GM21619 (cell line): ENCODE results near the gene FRS3.
"Not testable (repeated sequence)": the region's sequence is repeated elsewhere in the genome, so short reads cannot be mapped to it uniquely, and the experiment has no call there.

ENCODE experiments used
- ATAC-seq: cut with Tn5 transposase; IDR thresholded peaks from one replicate; pipeline ENCODE4 v1.9.1; 2021; ENCODE audit not compliant: unreplicated experiment

The FRS3 gene

DNA sequence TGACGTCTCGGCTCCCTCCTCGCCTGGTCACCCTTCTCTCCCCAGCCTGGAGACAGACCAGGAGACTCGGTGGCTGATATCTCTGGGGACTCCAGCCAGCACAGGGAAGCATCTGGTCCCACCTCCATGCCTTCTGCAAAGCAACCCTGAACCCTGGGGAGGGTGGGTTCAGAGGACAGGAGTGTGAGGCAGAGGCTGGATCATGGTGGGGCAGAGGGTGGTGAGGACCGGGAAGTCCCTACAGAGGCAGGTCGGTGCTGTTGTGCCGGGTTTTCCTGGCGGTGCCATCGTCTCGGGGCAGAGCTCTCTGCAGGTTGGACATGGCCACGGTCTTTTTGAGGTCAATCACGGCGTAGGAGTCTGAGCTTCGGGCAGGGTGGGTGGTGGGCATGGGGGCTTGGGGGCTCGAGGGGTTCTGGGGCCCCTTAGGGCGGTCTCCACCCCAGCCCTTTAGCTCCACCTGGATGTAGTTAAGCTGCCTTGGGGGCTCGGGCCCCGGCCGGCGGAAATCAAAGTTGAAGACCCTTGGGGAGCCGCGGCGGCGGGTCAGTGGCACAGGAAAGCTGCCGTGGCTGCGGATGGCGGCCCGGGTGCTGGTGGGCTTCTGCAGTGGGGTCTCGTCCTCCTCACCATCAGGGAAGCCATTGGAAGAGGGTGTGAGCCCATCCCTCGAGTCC lies 9.2 kb downstream of the FRS3 start:
- ATAC-seq, result no peak

DNA sequence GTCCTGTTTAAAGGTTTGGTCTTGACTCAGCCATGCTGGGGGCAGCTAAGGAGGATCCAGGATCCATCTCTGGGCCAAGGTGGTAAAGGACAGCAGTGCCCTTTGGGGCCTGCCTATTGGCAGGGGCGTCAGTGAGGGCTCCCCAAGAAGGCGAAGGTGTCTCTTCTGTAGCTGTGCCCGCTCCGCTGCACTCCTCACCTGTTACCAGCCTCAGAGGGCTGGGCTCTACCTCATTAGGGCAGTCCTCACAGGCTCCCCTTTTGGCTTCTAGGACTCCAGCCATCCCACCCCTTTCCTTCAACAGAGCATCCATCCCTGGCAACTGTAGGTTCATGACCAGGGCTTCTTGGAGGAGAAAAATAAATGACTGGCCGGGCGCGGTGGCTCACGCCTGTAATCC lies 10.3 kb downstream of the FRS3 start:
- ATAC-seq, result no peak

DNA sequence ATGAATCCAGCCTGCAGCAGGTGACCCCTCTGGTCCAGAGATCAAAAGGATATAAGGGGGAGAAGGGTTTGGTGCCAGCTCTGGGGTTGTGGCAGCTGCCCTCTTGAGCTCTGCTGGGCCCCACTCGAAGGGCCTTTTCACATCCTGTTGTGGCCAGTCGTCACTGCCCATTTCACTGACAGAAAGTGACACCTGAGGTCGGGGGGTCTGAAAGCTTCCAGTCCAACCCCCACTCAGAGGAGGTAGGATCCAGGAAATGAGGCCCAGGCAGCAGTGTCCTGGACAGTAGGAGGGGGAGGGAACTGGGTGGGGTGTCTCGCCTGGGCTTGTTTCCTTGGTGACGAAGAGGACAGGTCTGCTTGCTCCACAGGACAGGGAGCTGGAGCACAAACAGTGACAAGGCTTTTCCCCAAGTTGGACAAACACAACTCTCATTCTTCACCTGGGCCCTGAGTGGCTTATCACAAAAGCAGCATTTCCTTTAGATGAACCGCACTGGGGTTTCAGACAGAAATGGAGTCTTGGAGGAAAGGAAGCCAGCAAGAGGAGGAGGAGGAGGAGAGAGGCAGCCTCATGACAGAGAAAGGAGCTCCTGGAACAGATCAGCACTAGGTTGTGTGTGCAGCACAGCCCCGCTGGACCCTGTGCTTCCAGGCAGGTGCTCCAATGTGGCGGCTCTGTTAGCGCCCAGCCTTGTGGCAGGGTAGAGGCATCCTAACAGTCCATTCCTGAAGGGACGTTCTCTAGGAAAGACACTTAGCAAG lies 11.0 kb downstream of the FRS3 start:
- ATAC-seq, result no peak

DNA sequence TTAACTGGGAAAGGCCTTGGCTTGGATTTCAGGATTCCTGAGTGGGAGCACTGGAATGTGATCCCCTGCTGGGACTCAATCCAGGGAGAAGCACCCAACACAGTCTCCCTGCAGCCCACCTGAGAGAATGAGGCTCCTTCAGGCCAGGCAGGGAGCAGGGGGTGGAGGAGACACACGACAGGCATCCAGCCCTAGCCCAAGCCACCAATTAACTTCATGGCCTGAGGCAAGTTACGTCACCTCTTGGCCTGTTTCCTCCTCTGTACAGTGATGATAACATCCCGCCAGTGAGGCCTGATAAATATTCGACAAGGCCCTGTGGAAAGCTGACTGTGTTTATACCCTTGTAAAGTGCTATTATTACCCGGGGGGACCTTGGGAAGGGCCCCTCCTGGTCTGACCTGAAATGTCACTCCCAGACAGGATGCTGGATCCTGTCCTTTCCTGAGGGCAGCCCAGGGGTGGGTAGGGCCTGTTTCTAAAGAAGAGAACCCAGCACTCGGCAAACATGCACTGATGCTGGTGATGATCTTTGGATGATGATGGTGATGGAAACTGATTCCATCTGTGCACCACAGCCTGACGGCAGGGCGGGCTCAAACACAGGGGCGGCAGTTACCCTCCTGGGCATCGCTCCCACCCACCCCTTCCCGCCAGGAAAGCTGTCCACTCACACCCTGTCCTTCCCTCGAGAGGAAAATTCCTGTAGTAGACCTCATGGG lies 12.4 kb downstream of the FRS3 start:
- ATAC-seq, result no peak

DNA sequence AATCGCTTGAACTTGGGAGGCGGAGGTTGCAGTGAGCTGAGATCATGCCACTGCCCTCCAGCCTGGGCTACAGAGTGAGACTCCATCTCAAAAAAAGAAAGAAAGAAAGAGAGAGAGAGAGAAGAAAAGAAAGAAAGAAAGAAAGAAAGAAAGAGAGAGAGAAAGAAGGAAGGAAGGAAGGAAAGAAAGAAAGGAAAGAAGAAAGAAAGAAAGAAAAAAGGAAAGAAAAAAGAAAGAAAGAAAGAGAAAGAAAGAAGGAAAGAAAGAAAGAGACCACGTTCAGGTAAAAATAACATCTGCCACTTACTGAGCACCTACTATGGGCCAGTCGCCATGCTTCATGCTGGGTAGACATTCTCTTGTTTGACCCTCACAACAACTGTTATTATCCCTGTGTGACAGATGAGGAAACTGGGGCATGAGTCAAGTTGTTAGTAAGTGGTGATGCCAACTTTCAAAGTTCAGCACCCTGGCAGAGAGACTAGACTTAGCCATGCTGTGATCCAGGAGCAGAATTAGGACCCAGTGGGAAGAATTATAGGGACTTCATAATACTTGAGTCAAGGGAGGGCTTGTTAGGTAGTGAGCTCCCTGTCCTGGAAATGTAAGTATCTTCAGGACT lies 13.5 kb downstream of the FRS3 start:
- ATAC-seq, result not testable (repeated sequence)

DNA sequence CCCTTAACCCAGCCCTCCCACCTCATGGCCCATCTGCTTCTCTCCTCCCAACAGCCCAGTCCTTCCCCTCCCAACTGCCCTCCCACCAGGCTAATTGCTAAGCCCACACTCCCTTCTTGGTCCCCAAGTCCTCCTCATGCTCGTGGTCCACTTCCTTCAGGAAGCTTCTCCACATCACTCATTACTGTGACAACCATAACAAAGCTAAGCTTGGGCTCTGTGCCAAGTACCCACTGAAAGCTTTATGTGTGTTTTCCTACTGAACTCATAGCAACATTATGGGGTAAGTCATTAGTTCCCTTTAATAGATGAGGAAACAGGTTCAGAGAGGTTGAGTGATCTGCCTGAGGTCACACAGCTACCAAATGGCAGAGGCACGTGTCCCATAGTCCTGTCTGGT lies 16.2 kb downstream of the FRS3 start:
- ATAC-seq, result no peak

DNA sequence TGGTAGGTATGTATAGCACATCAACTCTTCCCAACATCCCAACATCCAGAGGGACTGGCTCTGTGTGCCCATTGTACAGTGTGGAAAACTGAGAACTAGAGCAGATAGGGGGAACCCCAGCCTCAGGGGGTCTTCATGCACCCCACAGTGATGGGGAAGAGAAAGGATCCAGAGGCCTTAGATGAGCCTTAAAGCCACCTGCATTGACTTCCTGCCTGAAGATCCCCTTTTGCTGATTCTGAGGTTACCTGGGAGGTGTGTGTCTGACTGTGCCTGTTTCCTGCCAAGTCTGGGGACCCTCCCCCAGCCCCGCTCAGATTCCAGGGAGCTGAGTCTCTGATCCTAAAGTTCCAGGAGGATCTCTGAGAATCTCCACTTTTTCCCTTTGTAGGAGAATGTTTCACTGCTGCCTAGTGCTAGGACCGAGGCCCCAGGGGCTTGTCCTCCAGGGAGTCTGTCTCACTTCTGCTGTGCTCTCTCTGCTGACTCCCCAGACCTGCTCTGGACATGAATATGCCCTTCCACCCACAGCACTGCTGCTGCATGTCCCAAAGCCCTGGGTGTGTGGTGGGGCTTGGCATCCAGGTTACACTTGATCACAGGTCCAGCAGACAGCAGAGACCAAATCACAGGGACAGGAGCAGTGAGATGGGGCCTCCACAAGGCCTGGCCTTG lies 19.7 kb downstream of the FRS3 start:
- ATAC-seq, result no peak

DNA sequence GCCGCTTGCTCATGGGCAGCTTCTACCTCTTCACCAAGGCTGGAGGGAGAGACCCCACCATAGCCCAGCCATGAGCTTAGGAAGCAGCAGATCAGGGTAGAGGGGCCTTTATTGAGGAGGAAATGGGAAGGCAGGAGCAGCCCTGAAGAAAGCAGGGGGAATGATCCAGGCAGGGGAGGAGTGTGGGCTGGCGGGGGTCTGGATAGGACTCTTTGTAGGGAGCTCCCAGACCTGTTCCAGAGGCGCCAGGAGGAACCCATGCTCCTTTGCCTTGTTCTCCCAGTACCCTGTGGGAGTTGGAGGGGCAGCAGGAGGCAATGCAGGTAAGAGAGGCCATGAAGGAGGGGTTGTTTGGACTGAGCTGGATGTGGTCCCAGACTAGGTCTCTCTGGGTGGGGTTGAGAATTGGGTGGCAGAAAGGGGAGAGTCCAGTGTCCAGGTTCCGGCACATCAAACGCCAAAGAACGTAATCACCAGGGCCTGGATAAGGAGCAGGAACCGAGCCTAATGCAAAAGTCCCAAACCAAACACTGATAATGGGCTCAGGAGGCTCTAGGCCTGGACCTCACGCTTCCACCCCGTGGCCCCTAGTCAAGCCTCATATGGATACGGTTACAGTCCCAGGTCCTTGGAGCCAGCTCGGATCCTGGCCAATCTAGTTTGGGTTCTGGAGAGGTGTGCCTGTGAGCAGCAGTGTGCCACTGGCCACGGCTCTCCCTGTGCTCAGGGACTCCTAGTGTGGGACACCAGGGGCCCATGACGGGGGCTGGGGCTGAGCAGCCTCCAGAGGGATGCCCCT lies 20.4 kb downstream of the FRS3 start:
- ATAC-seq, result no peak

DNA sequence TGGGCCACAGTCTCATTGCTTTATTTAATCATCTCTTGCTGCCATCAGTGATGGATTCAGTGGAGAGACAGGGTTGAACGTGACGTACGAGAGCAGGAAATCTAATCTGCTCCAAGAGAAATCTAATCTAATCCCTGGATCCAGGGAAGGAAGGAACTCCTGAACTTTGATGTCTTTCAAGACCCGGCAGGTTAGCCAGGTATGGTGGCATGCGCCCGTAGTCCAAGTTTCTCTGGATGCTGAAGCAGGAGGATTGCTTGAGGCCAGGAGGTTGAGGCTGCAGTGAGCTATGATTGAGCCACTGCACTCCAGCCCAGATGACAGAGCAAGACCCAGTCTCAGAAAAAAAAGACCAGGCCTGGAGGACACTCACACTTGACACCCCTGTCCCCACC lies 21.1 kb downstream of the FRS3 start:
- no peak for ATAC-seq

DNA sequence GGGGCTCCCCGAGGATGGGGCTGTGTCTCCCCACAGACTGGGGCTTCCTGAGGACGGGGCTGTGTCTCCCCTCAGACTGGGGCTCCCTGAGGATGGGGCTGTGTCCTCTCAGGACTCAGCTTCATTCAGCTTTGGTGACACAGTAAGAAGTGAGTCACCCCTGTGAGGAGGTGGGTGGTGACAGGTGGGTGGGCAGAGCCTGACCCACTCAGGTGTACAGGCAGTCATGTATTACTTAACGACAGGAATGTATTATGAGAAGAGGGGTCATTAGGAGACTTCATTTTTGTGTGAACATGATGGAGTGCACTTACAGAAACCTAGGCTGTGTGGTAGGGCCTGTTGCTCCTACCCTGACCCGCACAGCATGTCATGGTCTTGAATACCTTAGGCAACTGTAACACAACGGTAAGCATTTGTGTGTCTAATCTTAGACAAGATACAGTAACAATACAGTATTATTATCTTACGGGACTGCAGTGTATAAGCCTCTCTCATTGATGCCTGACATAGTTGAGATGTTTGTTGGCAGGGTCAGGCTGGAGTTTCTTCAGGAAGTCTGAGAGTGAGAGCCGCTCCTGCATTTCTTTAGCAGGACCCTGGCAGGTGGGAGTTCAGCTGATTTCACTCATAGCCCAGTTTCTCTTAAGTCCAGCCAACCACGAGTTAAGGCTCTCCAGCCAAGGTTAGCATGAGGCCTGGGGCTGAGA lies 21.6 kb downstream of the FRS3 start:
- no peak for ATAC-seq

DNA sequence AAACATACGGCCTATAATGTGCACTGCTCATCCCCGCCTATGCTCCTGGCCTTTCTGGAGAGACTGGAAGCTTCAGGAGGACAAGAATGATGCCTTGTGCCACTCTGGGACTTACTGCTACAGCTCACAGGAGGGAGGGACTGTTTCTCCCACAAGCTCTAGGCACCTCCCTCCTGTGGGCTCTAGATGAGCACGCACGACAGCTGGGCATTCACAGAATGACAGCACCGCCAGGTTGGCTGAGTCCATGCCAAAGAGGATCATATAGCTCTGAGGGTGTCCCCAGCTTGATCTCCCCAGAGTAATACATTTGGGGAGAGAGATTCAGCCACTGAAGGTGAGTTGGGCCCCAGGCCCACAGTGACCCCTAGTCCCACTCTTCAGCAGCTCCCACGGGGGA lies 22.4 kb downstream of the FRS3 start:
- ATAC-seq, result no peak

DNA sequence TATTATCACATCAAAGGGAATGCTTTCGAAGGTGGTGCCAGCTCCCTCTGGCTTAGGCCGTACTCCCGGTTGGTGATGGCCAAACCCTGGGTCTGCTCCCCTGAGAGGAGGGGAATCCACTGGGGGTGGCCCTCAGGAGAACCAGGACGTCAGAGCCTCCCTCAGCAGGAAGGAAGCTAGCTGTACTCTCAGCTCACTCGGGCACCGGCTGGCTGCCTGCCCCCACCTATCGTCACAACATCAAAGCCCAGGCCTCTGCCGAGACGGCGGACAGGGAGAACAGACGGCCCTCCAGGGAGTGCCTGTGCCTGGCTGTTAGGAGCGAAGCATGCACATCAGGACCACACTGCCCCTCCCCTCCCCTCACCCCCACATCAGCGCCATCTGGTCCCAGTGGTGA lies 23.3 kb downstream of the FRS3 start:
- no peak for ATAC-seq

DNA sequence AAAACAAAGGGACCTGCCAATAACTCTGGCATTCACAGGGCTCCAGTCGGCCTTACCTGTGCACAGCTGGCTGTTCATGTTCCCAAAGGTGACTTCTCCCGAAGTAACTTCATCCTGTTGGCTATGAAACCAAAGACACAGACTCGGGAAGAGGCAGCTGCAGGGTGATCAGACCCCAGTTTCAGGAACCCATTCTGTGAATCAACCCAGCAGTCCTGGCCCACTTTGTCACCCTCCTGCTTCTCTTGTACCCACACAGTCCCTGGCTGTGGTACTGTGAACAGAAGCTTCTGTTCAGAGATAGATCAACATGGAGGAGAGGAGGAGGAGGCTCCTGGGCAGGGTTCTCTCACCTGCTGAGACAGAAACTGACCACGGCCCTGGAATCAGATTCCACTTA lies 23.8 kb downstream of the FRS3 start:
- no peak for ATAC-seq

DNA sequence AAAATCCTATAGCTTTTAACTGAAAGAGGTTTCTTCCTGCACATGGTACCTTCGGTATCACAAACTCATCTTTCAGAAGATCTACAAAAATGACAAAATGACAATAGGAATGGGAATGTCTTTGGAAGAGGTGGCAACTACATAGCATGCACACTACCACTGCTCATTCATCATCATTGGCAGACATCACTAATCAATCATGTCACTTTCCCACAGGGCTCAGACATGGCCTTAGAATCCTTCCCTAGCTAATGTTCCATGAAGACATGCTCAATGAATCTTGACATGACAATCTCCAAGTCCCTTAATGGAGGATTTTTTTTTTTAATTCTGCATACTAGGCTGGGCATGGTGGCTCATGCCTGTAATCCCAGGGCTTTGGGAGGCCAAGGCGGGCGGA lies 29.3 kb downstream of the FRS3 start:
- ATAC-seq, result no peak

DNA sequence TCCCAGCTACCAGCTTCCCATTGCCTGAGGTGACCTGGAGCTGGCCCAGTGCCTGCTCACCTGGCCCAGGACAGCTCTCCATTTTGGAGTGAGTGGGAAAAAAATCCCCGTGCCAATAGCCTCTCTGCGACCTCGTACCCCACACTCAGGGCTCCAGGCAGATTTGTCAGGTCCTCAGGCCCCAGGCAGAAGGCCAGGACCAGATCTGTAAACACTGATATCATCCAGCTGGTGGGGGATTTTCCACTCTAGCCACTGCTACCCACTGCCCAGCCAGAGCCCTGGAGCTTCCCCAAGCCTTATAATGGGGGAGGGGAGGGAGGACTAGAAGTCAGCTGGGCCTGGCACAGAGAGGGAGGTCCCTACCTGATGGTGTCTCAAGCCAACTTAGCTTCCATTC lies 31.2 kb downstream of the FRS3 start:
- no peak for ATAC-seq

DNA sequence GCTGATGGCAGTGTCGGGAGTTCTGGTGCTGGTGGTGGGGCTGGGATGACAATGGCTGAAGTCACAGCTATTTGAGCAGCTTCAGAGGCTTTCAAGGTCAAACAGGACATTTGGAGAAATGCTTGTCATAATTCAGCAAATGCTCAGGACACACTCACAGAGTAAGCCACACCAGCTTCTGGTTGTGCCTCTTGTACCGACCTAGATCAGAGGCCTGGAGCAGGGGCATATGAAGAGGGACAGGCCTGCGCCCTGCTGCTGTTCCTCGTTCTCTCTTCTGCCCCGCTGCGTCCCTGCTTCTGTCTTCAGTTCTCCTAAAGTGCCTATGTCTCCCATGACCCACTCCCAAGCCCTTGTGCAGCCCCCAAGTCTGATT lies 31.6 kb downstream of the FRS3 start:
- ATAC-seq, result no peak

DNA sequence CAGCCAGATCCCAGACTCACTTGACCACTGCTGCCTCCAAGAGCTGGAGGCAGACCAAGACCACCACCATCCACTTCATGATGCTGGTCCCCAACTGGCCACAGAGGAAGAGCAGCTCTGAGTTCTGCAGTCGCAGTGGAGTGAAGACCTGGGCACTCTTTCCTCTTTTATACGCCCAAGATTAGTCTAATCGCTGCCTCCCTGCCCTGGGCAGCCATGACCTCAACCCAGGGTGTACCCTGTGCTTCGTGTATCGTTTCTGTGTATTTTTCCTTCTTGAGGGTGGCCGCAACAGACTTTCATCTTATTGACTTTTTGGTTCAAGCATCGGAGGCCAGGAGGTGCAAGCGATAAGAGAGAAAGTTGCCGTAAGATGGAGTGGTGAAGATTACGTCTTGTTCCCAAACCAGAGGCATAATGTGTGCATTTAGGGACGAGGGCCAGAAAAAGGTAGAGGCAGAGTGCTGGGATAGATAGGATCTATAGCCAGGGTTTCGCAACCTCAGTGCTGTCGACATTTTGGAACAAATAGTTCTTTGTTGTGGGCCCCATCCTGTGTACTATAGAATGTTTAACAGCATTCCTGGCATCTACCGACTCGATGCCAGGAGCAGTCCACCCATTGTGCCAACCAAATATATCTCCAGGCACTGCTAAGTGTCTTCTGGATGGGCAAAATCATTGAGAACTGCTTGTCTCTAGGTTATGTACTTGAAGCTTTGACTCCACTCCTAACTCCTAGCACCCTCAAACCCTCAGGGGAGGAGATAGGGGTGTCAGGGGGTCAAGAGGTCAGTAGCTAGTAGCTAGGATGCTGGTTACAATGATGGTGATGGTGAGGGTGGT lies 32.2 kb downstream of the FRS3 start, which contains the start of gene PGC:
TSS of gene PGC (minus strand) at position 142 of the 846 bp plus-strand sequence. CDS start at position 79, 63 bp downstream.
- no peak for ATAC-seq

DNA sequence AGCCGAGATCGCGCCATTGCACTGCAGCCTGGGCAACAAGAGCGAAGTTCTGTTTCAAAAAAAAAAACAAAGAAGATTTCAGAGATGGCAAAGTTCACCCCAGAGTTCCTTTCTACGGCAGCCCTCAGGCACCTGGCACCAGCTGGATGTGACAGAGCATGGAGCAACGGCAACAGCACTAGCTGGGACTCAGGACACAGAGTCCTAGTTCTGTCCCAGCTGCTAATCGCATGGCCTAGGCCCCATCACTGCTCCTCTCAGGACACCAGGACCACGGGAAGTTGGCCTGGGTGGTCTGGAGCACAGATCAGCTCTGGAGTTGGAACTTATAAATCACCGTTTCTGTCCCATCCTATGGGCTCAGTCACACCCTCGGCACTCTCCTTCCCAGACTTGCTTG lies 33.6 kb downstream of the FRS3 start:
- ATAC-seq, result no peak
